Adipocyte (in vitro differentiated cells): ENCODE data around the gene USPL1.
A peak's percentile ranks its signal among the peaks of the same experiment; 100 is the strongest.
"Not testable (repeated sequence)": the region's sequence is repeated elsewhere in the genome, so short reads cannot be mapped to it uniquely, and the experiment has no call there.

Experiments used
- DNase-seq: peaks from one replicate; pipeline ENCODE4 v3.0.0-alpha.2; 2015; ENCODE audit warnings: low read depth
- H3K27me3 ChIP-seq: replicated peaks from 2 replicates; pipeline ENCODE4 v1.7.0; 2013; ENCODE audit warnings: mild to moderate bottlenecking, low read length, moderate library complexity; ENCODE audit not compliant: control insufficient read depth, insufficient read depth
- H3K36me3 ChIP-seq: 2 replicates; pipeline ENCODE4 v1.7.0; 2013; ENCODE audit warnings: low read length, mild to moderate bottlenecking, moderate library complexity; ENCODE audit not compliant: control insufficient read depth, insufficient read depth, severe bottlenecking
- H3K4me1 ChIP-seq: 2 replicates; pipeline ENCODE4 v1.7.0; 2013; ENCODE audit warnings: mild to moderate bottlenecking, low read length, moderate library complexity; ENCODE audit not compliant: control insufficient read depth, insufficient read depth
- H3K4me3 ChIP-seq: 2 replicates; pipeline ENCODE4 v1.7.0; 2013; ENCODE audit warnings: mild to moderate bottlenecking, low read length, moderate library complexity
- H3K9ac ChIP-seq: 2 replicates; pipeline ENCODE4 v1.7.0; 2013; ENCODE audit warnings: mild to moderate bottlenecking, low read length, moderate library complexity
- H3K9me3 ChIP-seq: 2 replicates; pipeline ENCODE4 v1.7.0; 2013; ENCODE audit warnings: mild to moderate bottlenecking, low read length, moderate library complexity; ENCODE audit not compliant: control insufficient read depth

The USPL1 gene

DNA sequence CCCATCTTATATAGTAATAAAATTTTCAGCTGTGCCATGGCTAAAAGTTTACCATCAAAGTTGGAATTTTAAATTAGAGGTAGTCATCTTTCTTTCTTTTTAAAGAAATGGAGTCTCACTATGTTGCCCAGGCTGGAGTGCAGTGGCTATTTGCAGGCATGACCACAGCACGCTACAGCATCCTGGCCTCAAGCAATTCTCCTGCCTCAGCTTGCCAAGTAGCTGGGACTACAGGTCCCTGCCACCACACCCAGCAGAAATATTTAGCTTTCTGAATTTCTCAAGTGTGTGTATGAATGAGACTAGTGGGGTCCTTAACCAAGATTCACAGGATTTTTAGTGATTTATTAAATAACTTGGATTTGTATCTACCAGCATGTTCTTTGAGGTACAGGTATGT is 30.5 kb upstream of the USPL1 start:
- Histone ChIP-seq H3K4me3 (no peak overlapping the region), H3K9me3 (no peaks in the 10 kb centered on the region)
- no peak for DNase-seq

DNA sequence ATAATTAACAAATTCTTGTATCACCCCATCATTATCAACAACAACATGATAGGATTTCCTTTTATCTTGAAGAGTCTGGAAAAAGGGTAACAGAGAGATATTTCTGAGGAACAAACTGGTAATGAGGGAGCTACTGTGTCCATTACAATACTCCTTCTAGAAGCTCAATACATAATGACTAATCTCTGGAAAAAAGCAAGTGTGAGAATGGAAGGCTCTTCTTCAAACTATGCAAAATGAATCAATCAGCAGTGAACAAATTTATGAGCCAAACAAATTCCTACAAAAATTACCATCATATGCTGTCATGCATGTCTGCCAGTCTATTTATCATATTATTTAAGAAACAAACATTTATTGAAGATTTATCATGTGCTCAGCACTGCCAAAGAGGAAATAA is 30.0 kb upstream of the USPL1 start:
- no peak for DNase-seq
- no peak overlapping the region for H3K4me3 ChIP-seq
- H3K36me3 ChIP-seq, result no peaks in the 10 kb centered on the region
- H3K27me3 ChIP-seq, result no peaks in the 10 kb centered on the region
- H3K9me3 ChIP-seq, result no peaks in the 10 kb centered on the region
- peaks cover 5% of the 10 kb centered on the region for H3K4me1 ChIP-seq
- no peak overlapping the region for H3K9ac ChIP-seq

More for the DNA sequence above, 30.5 kb upstream of the USPL1 start:
- Histone ChIP-seq H3K4me1 (peaks cover 5% of the 10 kb centered on the region), H3K9ac (no peak overlapping the region), H3K27me3 (no peaks in the 10 kb centered on the region), H3K36me3 (no peaks in the 10 kb centered on the region)

DNA sequence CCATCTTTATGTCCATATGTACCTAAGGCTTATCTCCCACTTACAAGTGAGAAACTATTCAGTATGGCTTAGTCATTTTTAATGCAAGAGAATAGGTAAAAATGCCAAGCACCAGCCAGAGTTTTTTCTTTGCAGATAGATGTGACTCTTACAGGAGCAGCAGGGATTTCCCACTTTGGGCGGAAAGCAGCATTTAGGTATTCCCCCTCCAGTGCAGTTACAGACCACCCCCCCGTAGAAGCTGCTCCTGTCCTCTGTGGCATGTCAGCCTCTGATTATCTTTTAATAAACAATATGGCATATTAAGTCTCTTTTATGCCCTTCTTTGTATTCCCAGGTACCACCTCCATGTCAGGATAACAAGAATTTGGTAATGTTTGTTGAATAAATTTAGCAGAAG is 24.7 kb upstream of the USPL1 start:
- Histone ChIP-seq H3K27me3 (no peaks in the 10 kb centered on the region), H3K36me3 (no peaks in the 10 kb centered on the region), H3K9me3 (no peaks in the 10 kb centered on the region), H3K4me3 (no peak overlapping the region), H3K9ac (no peak overlapping the region), H3K4me1 (no peaks in the 10 kb centered on the region)
- no peak for DNase-seq

DNA sequence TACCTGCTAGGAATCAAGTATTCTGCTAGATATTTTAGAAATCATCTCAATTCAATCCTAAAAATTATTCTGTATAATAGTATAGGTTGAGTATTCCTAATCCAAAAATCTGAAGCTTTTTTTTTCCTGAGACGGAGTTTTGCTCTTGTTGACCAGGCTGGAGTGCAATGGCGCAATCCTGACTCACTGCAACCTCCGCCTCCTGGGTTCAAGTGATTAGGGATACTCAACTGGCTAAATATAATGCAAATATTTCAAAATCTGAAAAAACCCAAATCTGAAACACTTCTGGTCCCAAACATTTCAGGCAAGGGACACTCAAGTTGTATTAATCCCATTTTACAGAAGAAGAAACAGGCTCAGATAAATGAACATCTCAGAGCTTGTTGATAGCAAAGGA is 17.2 kb upstream of the USPL1 start:
- no peak overlapping the region for H3K4me3 ChIP-seq
- no peak overlapping the region for H3K9ac ChIP-seq
- DNase-seq, result no peak
- H3K4me1 ChIP-seq, result no peaks in the 10 kb centered on the region
- H3K9me3 ChIP-seq, result no peaks in the 10 kb centered on the region
- H3K36me3 ChIP-seq, result no peaks in the 10 kb centered on the region
- no peaks in the 10 kb centered on the region for H3K27me3 ChIP-seq

DNA sequence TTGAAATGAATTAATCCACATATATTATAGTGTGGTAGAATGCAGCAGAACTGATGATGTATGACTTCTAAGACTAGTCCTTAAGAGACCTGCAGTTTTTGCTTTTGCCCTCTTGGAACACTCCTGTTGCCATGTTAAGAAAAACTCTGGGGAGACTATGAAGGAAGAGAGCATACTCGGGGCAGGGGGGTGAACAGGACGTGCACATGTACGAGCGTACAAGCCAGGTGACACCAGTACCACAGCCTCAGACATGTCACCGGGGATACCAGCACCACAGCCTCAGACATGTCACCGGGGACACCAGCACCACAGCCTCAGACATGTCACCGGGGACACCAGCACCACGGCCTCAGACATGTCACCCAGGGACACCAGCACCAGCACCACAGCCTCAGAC is 15.9 kb upstream of the USPL1 start:
- no peaks in the 10 kb centered on the region for H3K4me1 ChIP-seq
- H3K36me3 ChIP-seq, result no peaks in the 10 kb centered on the region
- H3K4me3 ChIP-seq, result no peak overlapping the region
- H3K9ac ChIP-seq, result no peak overlapping the region
- DNase-seq, result no peak
- H3K9me3 ChIP-seq, result no peaks in the 10 kb centered on the region
- no peaks in the 10 kb centered on the region for H3K27me3 ChIP-seq

DNA sequence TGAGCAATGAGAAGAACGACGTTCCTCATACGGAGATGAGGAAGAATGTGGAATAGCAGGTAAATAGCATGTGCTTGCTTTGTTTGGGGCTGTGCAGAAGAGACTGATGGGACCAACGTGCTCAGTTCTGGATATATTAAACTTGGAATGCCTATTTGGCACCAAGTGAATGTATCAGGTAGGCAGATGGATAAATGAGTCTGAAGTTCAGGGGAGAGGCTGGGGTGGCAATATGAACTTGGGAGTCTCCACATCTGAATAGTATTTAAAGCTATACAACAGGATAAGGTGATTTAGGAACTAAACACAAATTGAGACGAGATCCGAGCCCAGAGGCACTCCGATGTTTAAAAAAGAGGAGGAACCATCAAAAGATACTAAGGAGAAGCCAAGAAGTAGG is 12.7 kb upstream of the USPL1 start:
- no peak overlapping the region for H3K4me3 ChIP-seq
- H3K4me1 ChIP-seq, result peaks cover 12% of the 10 kb centered on the region
- H3K9me3 ChIP-seq, result no peaks in the 10 kb centered on the region
- H3K27me3 ChIP-seq, result no peaks in the 10 kb centered on the region
- no peak overlapping the region for H3K9ac ChIP-seq
- no peak for DNase-seq
- H3K36me3 ChIP-seq, result no peaks in the 10 kb centered on the region

DNA sequence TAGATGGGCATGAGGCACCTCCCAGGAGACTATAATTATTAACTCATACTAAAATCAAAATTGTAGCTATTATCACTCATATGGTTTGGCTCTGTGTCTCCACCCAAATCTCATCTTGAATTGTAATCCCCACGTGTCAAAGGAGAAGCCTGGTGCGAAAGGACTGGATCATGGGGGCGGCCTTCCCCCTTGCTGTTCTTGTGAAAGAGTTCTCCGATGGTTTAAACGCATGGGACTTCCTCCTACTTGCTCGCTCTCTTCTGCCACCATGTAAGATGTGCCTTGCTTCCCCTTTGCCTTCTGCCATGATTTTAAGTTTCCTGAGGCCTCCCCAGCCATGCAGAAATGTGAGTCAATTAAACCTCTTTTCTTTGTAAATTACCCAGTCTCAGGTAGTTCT is 10.5 kb upstream of the USPL1 start:
- H3K4me3 ChIP-seq, H3K27me3 ChIP-seq, H3K9me3 ChIP-seq, H3K36me3 ChIP-seq, DNase-seq, H3K9ac ChIP-seq: not testable (repeated sequence)
- H3K4me1 ChIP-seq, result peaks cover 12% of the 10 kb centered on the region

DNA sequence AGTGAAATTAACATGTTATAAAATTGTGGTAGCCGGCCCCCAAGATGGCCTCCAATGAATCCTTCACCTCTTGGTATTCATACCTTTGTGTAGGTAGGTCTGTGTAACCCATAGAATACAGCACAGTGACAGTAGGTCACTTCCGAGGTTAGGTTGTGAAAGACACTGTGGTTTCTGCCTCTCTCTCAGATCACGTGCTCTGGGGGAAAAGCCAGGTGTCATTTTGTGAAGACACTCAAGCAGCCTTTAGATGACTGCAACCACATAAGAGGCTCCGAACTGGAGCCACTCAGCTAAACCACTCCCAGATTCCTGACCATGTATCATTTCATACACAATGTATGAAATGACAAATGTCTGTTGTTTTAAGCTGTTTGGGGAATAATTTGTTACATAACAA is 9.8 kb upstream of the USPL1 start:
- DNase-seq, result no peak

DNA sequence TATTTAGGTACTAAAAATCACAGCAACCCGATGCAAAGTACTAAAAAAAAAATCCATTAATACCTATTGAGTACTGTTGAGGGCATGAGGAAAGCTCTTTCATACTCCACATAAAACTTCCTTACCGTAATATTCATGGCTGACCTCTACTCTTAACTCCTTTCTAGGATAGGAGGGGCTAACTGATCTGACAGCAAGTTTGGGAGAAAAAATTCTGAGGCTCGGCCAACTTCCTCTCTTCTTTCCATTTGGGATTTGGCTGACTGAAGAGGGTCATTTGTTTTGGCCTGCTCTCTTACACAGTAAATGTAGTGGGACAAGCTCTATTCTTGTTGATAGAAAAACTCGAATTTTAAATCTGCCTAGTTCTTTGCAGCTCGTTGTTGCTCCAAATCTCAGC is 9.4 kb upstream of the USPL1 start:
- no peaks in the 10 kb centered on the region for H3K9me3 ChIP-seq
- no peak overlapping the region for H3K9ac ChIP-seq
- no peaks in the 10 kb centered on the region for H3K27me3 ChIP-seq
- H3K36me3 ChIP-seq, result no peaks in the 10 kb centered on the region
- DNase-seq, result no peak
- H3K4me3 ChIP-seq, result no peak overlapping the region
- peaks cover 12% of the 10 kb centered on the region for H3K4me1 ChIP-seq

More for the DNA sequence above, 9.8 kb upstream of the USPL1 start:
- Histone ChIP-seq H3K9me3 (no peaks in the 10 kb centered on the region), H3K36me3 (no peaks in the 10 kb centered on the region), H3K4me1 (peaks cover 12% of the 10 kb centered on the region), H3K27me3 (no peaks in the 10 kb centered on the region), H3K4me3 (no peak overlapping the region), H3K9ac (no peak overlapping the region)

DNA sequence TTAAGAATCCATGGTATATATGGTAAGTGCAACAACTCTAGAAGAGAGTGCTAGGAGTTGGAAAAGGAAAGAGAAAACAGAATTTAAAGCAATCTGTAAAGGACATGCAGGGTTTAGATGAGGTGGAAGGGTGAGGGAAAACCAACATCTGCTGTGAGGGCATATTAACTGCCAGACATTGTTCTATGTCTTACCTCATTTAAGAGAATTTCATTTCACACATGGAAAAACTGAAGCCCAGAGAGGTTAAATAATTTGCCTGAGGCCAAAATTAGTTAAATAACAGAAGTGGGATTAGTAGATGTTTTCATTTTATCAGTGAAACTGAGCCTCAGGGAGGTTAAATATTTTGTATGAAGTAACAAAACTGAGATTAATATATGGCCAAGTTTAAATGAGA is 7.4 kb upstream of the USPL1 start:
- H3K4me3 ChIP-seq, result no peak overlapping the region
- peaks cover 16% of the 10 kb centered on the region for H3K4me1 ChIP-seq
- no peak for DNase-seq
- H3K9me3 ChIP-seq, result no peaks in the 10 kb centered on the region
- H3K36me3 ChIP-seq, result no peaks in the 10 kb centered on the region
- no peak overlapping the region for H3K9ac ChIP-seq
- no peaks in the 10 kb centered on the region for H3K27me3 ChIP-seq

DNA sequence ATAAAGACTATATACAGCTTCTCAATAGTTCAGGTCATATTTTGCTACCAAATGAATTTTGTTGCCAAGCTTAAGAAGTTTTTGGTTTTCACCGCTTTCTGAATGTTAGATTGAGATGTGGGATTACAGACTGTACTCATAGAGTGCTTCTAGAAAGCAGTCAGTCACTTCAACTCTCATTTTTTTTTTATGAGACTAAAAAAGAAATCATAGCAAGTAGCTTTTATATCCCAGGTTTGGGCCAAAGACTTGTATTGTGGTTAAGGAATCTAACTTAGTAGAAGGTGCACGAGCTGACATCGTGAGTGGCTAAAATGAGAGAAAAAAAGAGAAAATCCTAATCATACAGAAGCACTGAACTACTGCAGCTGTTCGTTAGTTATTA is 2.2 kb upstream of the USPL1 start:
- no peaks in the 10 kb centered on the region for H3K27me3 ChIP-seq
- H3K4me1 ChIP-seq, result peaks cover 26% of the 10 kb centered on the region
- H3K36me3 ChIP-seq, result no peaks in the 10 kb centered on the region
- peak; percentile 23 for DNase-seq
- peak overlapping the region; percentile 100 for H3K9ac ChIP-seq
- H3K4me3 ChIP-seq, result peak overlapping the region; percentile 96
- no peaks in the 10 kb centered on the region for H3K9me3 ChIP-seq

DNA sequence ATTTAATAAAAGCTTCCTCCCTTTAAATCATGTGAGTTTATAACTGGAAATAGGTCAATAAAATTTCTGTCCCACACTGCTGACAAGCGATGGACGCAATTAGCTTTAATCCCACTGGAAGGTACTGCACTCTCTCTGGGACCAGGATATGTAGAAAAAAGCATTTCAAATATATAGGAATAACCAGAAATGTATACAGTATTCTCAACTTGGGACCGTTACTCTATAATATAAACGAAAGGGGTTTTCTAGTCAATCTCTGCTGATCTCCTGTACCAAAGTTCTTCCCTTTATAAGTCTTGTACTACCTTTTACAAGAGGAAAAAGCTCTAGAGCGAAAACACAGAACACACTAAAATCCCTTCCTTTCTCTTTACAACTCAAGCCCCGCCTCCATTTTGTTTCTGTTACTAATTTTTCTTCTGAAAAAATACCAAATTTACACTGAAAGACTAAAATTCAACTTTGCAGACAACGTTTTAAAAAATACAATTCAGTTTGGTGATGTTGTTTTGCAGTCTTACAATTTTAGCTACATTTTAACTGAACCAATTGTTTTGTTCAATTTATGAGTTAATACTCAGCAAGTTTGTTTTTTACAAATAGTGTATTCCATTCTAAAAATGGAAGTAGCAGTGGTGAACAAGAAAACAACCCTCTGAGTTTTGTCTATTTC is 1.7 kb upstream of the USPL1 start:
- no peaks in the 10 kb centered on the region for H3K36me3 ChIP-seq
- peaks cover 30% of the 10 kb centered on the region for H3K4me1 ChIP-seq
- peak overlapping the region; percentile 96 for H3K4me3 ChIP-seq
- no peaks in the 10 kb centered on the region for H3K9me3 ChIP-seq
- H3K27me3 ChIP-seq, result no peaks in the 10 kb centered on the region
- peak; percentile 69 for DNase-seq
- H3K9ac ChIP-seq, result peak overlapping the region; percentile 100
